ENCODE results near the gene FSD2. TPM values are rescaled to one million over a fixed set of nuclear protein-coding genes. Genes with fewer than 3 reads are reported as not detected.

Gene FSD2
- total and polyA plus RNA-seq, 9 of the 15 experiments (the other 6 are each of a cell fraction or from before 2014, with no cell fraction given), result 0.01 to 0.06 TPM; not detected in 7

DNA sequence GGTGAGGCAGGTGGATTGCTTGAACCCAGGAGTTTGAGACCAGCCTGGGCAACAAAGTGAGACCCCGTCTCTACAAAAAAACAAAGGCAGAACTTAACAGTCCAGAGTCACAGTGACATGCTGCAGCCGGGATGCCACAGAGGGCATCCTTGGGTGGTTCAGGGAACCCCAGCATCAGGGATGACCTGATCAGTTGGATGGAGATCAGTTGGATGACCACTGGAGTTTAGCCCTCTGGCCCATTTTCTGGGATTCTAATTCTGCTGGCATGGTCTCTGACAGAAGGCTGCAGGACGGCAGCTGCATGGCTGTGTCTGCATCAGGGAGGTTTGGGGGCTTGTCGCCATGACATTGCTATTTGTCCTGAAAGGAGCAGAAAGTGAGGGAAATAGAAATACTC lies 23.4 kb upstream of the FSD2 start:
- Histone ChIP-seq H2AFZ (ENCODE audit: low read depth, low read length) (no peak overlapping the region), H3K27me3 (ENCODE audit: control insufficient read depth in 2 of 2, insufficient read depth in 2 of 2, low read length in 2 of 2) (no peaks in the 10 kb centered on the region), H3K9ac (ENCODE audit: insufficient read depth in 1 of 2, low read depth in 2 of 2, low read length in 2 of 2) (no peak overlapping the region), H3K4me1 (replicated peaks in 1 of 2; ENCODE audit: control insufficient read depth in 2 of 2, insufficient read depth in 2 of 2, low read length in 2 of 2) (no peaks in the 10 kb centered on the region), H3K27ac (ENCODE audit: extremely low read depth, low read depth, low read length) (no peak overlapping the region), H3K79me2 (ENCODE audit: control insufficient read depth, insufficient read depth, low read length) (no peaks in the 10 kb centered on the region), H3K9me1 (ENCODE audit: control insufficient read depth, insufficient read depth, low read length) (no peaks in the 10 kb centered on the region), H3K9me3 (replicated peaks; ENCODE audit: control insufficient read depth, insufficient read depth, low read depth, low read length) (no peaks in the 10 kb centered on the region), H3K36me3 (ENCODE audit: control insufficient read depth, insufficient read depth, low read length) (peaks cover 88% of the 10 kb centered on the region), H3K4me3 (no peak overlapping the region), H4K20me1 (replicated peaks; ENCODE audit: control insufficient read depth, insufficient read depth, low read length) (no peaks in the 10 kb centered on the region), H3K4me2 (ENCODE audit: insufficient read depth, low read length) (no peak overlapping the region)
- ChIA-PET POLR2A (interaction anchor here (0.6 to 0.9 kb wide), 2 partner anchors 17 to 18 kb away, joined by 3 read pairs; no protein-coding TSS in a partner anchor), CTCF (ENCODE audit: low intra/inter-chr PET ratio) (no interaction called here)
- intact Hi-C loops (cut with micrococcal nuclease) (no loop called here), in situ Hi-C loops (cut with MboI) (no loop called here)
- BruUV-seq (replicated peaks), result no TSS peak
- ATAC-seq (no peak), DNase-seq (ENCODE audit: extremely low read depth in 1 of 4, low spot score in 3 of 4) (no peak), FAIRE-seq (no peak)
- 0 out of 2 replicates have a peak, but pooled peaks have one; percentile 19 for TF ChIP-seq POLR2AphosphoS5 (IDR thresholded peaks at IDR 0.05; ENCODE audit: control insufficient read depth, insufficient read depth, low read depth, low read length)
- no peak for TF ChIP-seq HNRNPLL (IDR thresholded peaks at IDR 0.05; ENCODE audit: low read depth, low read length, poor library complexity, severe bottlenecking)
- 94% methylated on average over 4 of the region's 4 CpGs for WGBS (ENCODE audit: insufficient coverage, low coverage, missing lambda C conversion rate)

DNA sequence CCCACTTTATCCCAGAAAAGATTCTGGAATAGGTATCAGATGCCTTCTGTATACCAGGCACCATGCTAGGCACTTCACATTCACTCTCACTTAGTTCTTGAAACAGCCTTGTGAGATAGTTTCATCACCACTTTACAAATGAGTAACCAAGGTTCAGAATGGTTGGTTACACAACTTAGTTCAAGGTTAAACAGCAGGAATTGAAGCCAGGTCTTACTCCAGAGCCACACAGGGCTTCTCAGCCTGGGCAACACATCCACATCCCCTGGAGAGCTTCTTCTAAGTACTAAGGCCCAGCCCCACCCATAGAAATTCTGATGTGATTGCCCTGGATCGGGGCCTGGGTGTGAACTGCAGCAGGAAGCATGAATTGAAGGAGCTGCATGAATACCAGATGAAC lies 22.2 kb upstream of the FSD2 start:
- Histone ChIP-seq H3K27me3 (ENCODE audit: control insufficient read depth in 2 of 2, insufficient read depth in 2 of 2, low read length in 2 of 2) (no peaks in the 10 kb centered on the region), H3K4me3 (no peak overlapping the region), H3K4me2 (ENCODE audit: insufficient read depth, low read length) (no peak overlapping the region), H3K4me1 (replicated peaks in 1 of 2; ENCODE audit: control insufficient read depth in 2 of 2, insufficient read depth in 2 of 2, low read length in 2 of 2) (no peaks in the 10 kb centered on the region), H3K9ac (ENCODE audit: insufficient read depth in 1 of 2, low read depth in 2 of 2, low read length in 2 of 2) (no peak overlapping the region), H3K79me2 (ENCODE audit: control insufficient read depth, insufficient read depth, low read length) (no peaks in the 10 kb centered on the region), H3K9me1 (ENCODE audit: control insufficient read depth, insufficient read depth, low read length) (no peaks in the 10 kb centered on the region), H2AFZ (ENCODE audit: low read depth, low read length) (no peak overlapping the region), H3K36me3 (ENCODE audit: control insufficient read depth, insufficient read depth, low read length) (peaks cover 88% of the 10 kb centered on the region), H3K27ac (ENCODE audit: extremely low read depth, low read depth, low read length) (no peak overlapping the region), H3K9me3 (replicated peaks; ENCODE audit: control insufficient read depth, insufficient read depth, low read depth, low read length) (no peaks in the 10 kb centered on the region), H4K20me1 (replicated peaks; ENCODE audit: control insufficient read depth, insufficient read depth, low read length) (no peaks in the 10 kb centered on the region)
- ChIA-PET POLR2A (no interaction called here), CTCF (ENCODE audit: low intra/inter-chr PET ratio) (interaction anchor here (0.6 kb wide), 1 partner anchor 438 kb away, joined by 4 read pairs; no protein-coding TSS in a partner anchor)
- intact Hi-C loops (cut with micrococcal nuclease), result no loop called here
- 100% methylated on average over 1 of the region's 1 CpG for WGBS (ENCODE audit: insufficient coverage, low coverage, missing lambda C conversion rate)
- no peak for DNase-seq (ENCODE audit: extremely low read depth in 1 of 4, low spot score in 3 of 4)
- TF ChIP-seq, protein P1, sequence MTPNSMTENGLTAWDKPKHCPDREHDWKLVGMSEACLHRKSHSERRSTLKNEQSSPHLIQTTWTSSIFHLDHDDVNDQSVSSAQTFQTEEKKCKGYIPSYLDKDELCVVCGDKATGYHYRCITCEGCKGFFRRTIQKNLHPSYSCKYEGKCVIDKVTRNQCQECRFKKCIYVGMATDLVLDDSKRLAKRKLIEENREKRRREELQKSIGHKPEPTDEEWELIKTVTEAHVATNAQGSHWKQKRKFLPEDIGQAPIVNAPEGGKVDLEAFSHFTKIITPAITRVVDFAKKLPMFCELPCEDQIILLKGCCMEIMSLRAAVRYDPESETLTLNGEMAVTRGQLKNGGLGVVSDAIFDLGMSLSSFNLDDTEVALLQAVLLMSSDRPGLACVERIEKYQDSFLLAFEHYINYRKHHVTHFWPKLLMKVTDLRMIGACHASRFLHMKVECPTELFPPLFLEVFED (CRISPR knock-in tag; conservative IDR thresholded peaks at IDR 0.05), result no peak
- TF ChIP-seq SMARCA5 (IDR thresholded peaks at IDR 0.05), result no peak
- in situ Hi-C loops (cut with MboI), result no loop called here
- BruUV-seq (replicated peaks), result no TSS peak
- ATAC-seq, result no peak
- no peak for FAIRE-seq
